CD14-positive monocyte (primary cell): Measurements from ENCODE around the gene CASP9. TPM values are rescaled to one million over a fixed set of nuclear protein-coding genes. Genes with fewer than 3 reads are reported as not detected.

Source experiments
- DNase-seq, 3 donors: peaks; one replicate each; pipeline ENCODE4 v3.0.0-alpha.2; 2011 to 2022
- H2AFZ ChIP-seq: 2 replicates; pipeline ENCODE4 v1.6.0; 2012; ENCODE audit warnings: mild to moderate bottlenecking, low read depth, low read length, inconsistent platforms; ENCODE audit not compliant: insufficient read depth, poor library complexity, severe bottlenecking
- H3K27ac ChIP-seq, 2 donors: 1 replicate in 1 of 2; 2 replicates in 1 of 2; pipeline ENCODE4 v1.5.1; 2012 to 2013; ENCODE audit warnings: low read length in 2 of 2, control low read depth in 1 of 2, inconsistent platforms in 1 of 2, low read depth in 1 of 2, mild to moderate bottlenecking in 1 of 2
- H3K27me3 ChIP-seq, 2 donors: one replicate each; pipeline versions ENCODE4 v1.6.0 to v1.6.1; 2011 to 2013; ENCODE audit warnings: low read length in 2 of 2; ENCODE audit not compliant: control insufficient read depth in 2 of 2, insufficient read depth in 2 of 2
- H3K36me3 ChIP-seq, 2 donors: replicated peaks in 1 of 2; 1 replicate in 1 of 2; 2 replicates in 1 of 2; pipeline versions ENCODE4 v1.5.1 to v1.6.1; 2012 to 2013; ENCODE audit warnings: low read length in 2 of 2, control low read depth in 1 of 2, inconsistent platforms in 1 of 2, mild to moderate bottlenecking in 1 of 2; ENCODE audit not compliant: insufficient read depth in 2 of 2, control insufficient read depth in 1 of 2
- H3K4me1 ChIP-seq, 2 donors: 1 replicate in 1 of 2; 2 replicates in 1 of 2; pipeline versions ENCODE4 v1.5.1 to v1.6.1; 2012 to 2013; ENCODE audit warnings: low read length in 2 of 2, control low read depth in 1 of 2, inconsistent platforms in 1 of 2, mild to moderate bottlenecking in 1 of 2, moderate library complexity in 1 of 2; ENCODE audit not compliant: insufficient read depth in 2 of 2, control insufficient read depth in 1 of 2
- H3K4me2 ChIP-seq: replicated peaks from 2 replicates; pipeline ENCODE3; 2012; ENCODE audit warnings: low read length, moderate library complexity, mild to moderate bottlenecking; ENCODE audit not compliant: poor library complexity, severe bottlenecking; ENCODE audit errors: extremely low read depth
- H3K4me3 ChIP-seq, 3 experiments: fragments of 200-600 bp in 1 of 3; sonication (generic) in 1 of 3; replicated peaks in 1 of 3; 1 replicate in 2 of 3; 2 replicates in 1 of 3; pipeline ENCODE4 v1.5.1; 2011 to 2013; ENCODE audit warnings: low read length in 3 of 3, mild to moderate bottlenecking in 3 of 3, control low read depth in 2 of 3, low read depth in 2 of 3, inconsistent platforms in 1 of 3, moderate library complexity in 1 of 3
- H3K79me2 ChIP-seq: 2 replicates; pipeline ENCODE4 v1.6.0; 2012; ENCODE audit warnings: mild to moderate bottlenecking, control low read depth, inconsistent platforms, low read length, moderate library complexity; ENCODE audit not compliant: insufficient read depth
- H3K9ac ChIP-seq: 2 replicates; pipeline ENCODE4 v1.6.0; 2017; ENCODE audit warnings: low read length, mild to moderate bottlenecking; ENCODE audit not compliant: insufficient read depth, poor library complexity, severe bottlenecking
- H3K9me3 ChIP-seq, 2 donors: replicated peaks in 1 of 2; 1 replicate in 1 of 2; 2 replicates in 1 of 2; pipeline versions ENCODE4 v1.5.1 to v1.6.1; 2012 to 2013; ENCODE audit warnings: low read length in 2 of 2, control low read depth in 1 of 2; ENCODE audit not compliant: control insufficient read depth in 1 of 2, insufficient read depth in 1 of 2
- H4K20me1 ChIP-seq: 2 replicates; pipeline ENCODE4 v1.6.0; 2012; ENCODE audit warnings: mild to moderate bottlenecking, low read length, control low read depth, moderate library complexity; ENCODE audit not compliant: insufficient read depth
- H3K27ac Mint-ChIP-seq, 7 donors: one replicate each; pipeline ENCODE4 v1.8.0; 2020; ENCODE audit warnings: mild to moderate bottlenecking in 7 of 7, mixed read lengths in 7 of 7, moderate library complexity in 6 of 7, inconsistent platforms in 2 of 7
- H3K27me3 Mint-ChIP-seq, 3 donors: one replicate each; pipeline ENCODE4 v1.8.0; 2021 to 2022; ENCODE audit warnings: low read depth in 3 of 3, mild to moderate bottlenecking in 3 of 3, mixed read lengths in 3 of 3, moderate library complexity in 3 of 3, inconsistent platforms in 1 of 3
- H3K36me3 Mint-ChIP-seq, 2 donors: one replicate each; pipeline ENCODE4 v1.8.0; 2020; ENCODE audit warnings: mixed read lengths in 2 of 2, inconsistent platforms in 1 of 2, mild to moderate bottlenecking in 1 of 2
- H3K4me1 Mint-ChIP-seq: one replicate; pipeline ENCODE4 v1.8.0; 2020; ENCODE audit warnings: mild to moderate bottlenecking, mixed read lengths
- H3K4me3 Mint-ChIP-seq, 2 donors: one replicate each; pipeline ENCODE4 v1.8.0; 2020; ENCODE audit warnings: mild to moderate bottlenecking in 2 of 2, mixed read lengths in 2 of 2, moderate library complexity in 1 of 2
- H3K9me3 Mint-ChIP-seq, 7 donors: one replicate each; pipeline ENCODE4 v1.8.0; 2020 to 2022; ENCODE audit warnings: mixed read lengths in 7 of 7, mild to moderate bottlenecking in 6 of 7, moderate library complexity in 6 of 7, inconsistent platforms in 2 of 7
- CTCF ChIP-seq: fragments of 200-600 bp; IDR thresholded peaks from one replicate; pipeline ENCODE4 v1.8.0; 2022; ENCODE audit warnings: antibody characterized with exemption, mild to moderate bottlenecking
- WGBS: methylation state at CpG from one replicate; pipeline ENCODE4 v1.1.5; 2013; ENCODE audit warnings: missing lambda C conversion rate; ENCODE audit not compliant: insufficient coverage; 5-methylcytosine and 5-hydroxymethylcytosine counted together
- intact Hi-C, 2 donors: fragments of 100-400 bp; cut with micrococcal nuclease; formaldehyde crosslinking; loops; one replicate each; pipeline versions ENCODE4 v1.15.0 to v1.15.1; 2023
- polyA plus RNA-seq, 3 donors: library from polyadenylated mRNA; depleted of rRNA in 1 of 3; unstranded in 2 of 3; stranded (reverse) in 1 of 3; fragments of 300-500 nt in 2 of 3; fragments of >200 nt in 1 of 3; fragmentation: Illumina TruSeq in 2 of 3; gene quantifications; 1 replicate in 2 of 3; 2 replicates in 1 of 3; pipeline ENCODE4 v1.2.3, GENCODE V29; 2012 to 2021

Gene CASP9
- polyA plus RNA-seq, 3 donors = 15.1 to 21.5 (median 21.0) TPM

DNA sequence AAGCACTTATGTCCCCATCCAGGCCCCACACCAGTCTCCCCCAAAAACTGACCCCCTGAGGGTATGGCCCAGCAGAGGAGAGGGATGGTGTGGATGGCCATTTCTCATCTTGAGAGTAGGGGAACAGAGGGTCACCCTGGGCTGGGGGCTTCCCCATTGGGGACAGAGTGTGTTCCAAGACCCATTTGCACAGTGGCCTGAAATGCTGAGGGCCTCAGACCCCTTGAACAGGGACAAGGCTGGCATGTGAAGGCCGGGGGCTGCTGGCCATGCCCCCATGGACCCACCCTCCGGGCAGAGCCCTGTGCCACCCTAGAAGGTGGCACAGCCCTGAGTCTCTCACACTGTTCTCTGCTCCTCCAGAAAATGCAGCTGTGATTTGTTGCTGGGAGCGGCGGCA is 77.8 kb downstream of the CASP9 start:
- no peak overlapping the region for H3K4me3 Mint-ChIP-seq

GRCh38 chr1:15445390-15446122 is 78.5 kb downstream of the CASP9 start:
- no peaks in the 10 kb centered on the region for H3K36me3 ChIP-seq
- Mint-ChIP-seq H3K27ac (no peak overlapping the region), H3K27me3 (peaks cover 1 to 22% (median 16%) of the 10 kb centered on the region in 3 donors), H3K9me3 (no peaks in the 10 kb centered on the region), H3K4me1 (no peaks in the 10 kb centered on the region), H3K36me3 (no peaks in the 10 kb centered on the region), H3K4me3 (peak overlapping the region in 1 of 2 donors; percentile 36)
- H4K20me1 ChIP-seq = no peaks in the 10 kb centered on the region
- no peak overlapping the region for H3K4me2 ChIP-seq
- DNase-seq = no peak
- no peaks in the 10 kb centered on the region for H3K79me2 ChIP-seq
- peaks cover 0 to 13% of the 10 kb centered on the region in 2 donors for H3K27me3 ChIP-seq
- H3K9ac ChIP-seq = no peak overlapping the region
- no peaks in the 10 kb centered on the region for H3K9me3 ChIP-seq
- H3K4me3 ChIP-seq = no peak overlapping the region
- intact Hi-C loops = no loop called here
- 43% methylated on average over 11 of the region's 14 CpGs for WGBS
- no peaks in the 10 kb centered on the region for H3K4me1 ChIP-seq
- TF ChIP-seq CTCF = no peak
- no peak overlapping the region for H2AFZ ChIP-seq
- H3K27ac ChIP-seq = no peak overlapping the region

More for the DNA sequence above, 77.8 kb downstream of the CASP9 start:
- H3K36me3 Mint-ChIP-seq = no peaks in the 10 kb centered on the region
- no peak overlapping the region for H3K27ac Mint-ChIP-seq
- Histone ChIP-seq H3K4me1 (no peaks in the 10 kb centered on the region), H3K9me3 (no peaks in the 10 kb centered on the region), H3K9ac (no peak overlapping the region), H3K4me3 (no peak overlapping the region), H3K27me3 (peaks cover 0 to 13% of the 10 kb centered on the region in 2 donors), H4K20me1 (no peaks in the 10 kb centered on the region), H3K4me2 (no peak overlapping the region), H2AFZ (no peak overlapping the region), H3K36me3 (no peaks in the 10 kb centered on the region), H3K27ac (no peak overlapping the region), H3K79me2 (no peaks in the 10 kb centered on the region)
- no peak for DNase-seq
- no peaks in the 10 kb centered on the region for H3K4me1 Mint-ChIP-seq
- WGBS = 68% methylated on average over 4 of the region's 4 CpGs
- peaks cover 0 to 2% (median 0%) of the 10 kb centered on the region in 7 donors for H3K9me3 Mint-ChIP-seq
- intact Hi-C loops = no loop called here
- no peak for TF ChIP-seq CTCF
- peaks cover 2 to 22% (median 16%) of the 10 kb centered on the region in 3 donors for H3K27me3 Mint-ChIP-seq
